ENCODE data around the gene HOXA7. TPM values are rescaled to one million over a fixed set of nuclear protein-coding genes. Genes with fewer than 3 reads are reported as not detected.
A peak's percentile ranks its signal among the peaks of the same experiment; 100 is the strongest.

Gene HOXA7
- total and polyA plus RNA-seq, 2 donors (not counting 3 experiments of a cell fraction or from before 2014, with no cell fraction given) = 18.1 to 18.5 TPM

DNA sequence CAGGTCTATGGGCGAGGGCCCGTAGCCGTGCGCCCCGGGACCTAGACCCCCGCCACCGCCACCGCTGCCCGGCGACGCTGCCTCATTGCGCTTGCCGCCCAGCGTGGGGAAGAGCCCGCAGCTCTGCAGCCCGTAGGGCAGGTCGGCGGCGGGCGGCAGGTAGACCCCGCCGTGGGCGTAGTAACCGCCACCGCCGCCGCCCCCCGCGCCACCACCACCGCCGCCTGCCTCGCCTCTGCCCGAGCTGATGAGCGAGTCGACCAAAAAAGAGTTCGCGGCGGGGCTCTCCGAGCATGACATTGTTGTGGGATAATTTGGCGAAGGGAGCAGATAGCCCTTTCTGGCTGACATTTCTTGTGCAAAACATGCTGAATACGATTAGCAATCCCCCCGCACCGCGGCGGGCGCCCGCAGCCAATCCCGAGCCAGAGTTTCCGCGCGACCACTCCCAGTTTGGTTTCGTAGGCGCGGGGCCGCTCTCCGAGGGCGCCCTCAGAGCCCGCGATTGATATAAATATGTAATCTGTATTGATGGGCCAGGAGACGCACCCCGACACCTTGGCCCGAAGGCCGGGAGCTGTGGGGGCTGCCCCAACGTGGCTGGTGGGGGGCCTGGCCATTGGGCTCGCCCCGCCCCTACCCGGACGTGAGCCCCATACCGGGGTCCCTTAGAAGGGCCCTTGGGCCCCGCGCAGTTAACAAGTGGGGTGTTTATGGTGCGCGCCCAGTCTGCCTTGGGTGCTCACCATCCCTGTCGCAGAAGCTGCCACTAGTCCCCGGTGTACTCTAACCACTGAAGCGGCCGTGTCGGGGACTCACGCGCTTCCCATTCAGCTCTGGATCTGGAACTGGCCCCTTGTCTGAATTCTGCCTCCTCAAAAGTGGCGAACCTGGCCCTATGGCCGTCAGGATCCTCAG, 17.7 kb upstream of the HOXA7 start, which contains the start of gene HOXA10:
HOXA10 (minus strand) TSS at position 365 of the 918 bp plus-strand sequence; CDS start at position 351, 14 bp downstream.
- peaks cover 100% of the 10 kb centered on the region for H3K79me2 ChIP-seq (ENCODE audit: control insufficient read depth, insufficient read depth, low read length)
- FAIRE-seq = peak; percentile 57
- dilution Hi-C loops (cut with MboI; ENCODE audit: extremely low pct_ligation_motif_present, low sequenced_read_pairs) = loop anchor here (25.0 kb wide), 1 partner anchor 987 kb away; no protein-coding TSS in a partner anchor

GRCh38 chr7:27173511-27173955, 17.1 kb upstream of the HOXA7 start:
- Histone ChIP-seq H3K4me1 (ENCODE audit: control insufficient read depth, extremely low read depth, insufficient read depth, low read length) (peaks cover 61% of the 10 kb centered on the region), H3K9ac (replicated peaks; ENCODE audit: extremely low read depth, insufficient read depth, low read length) (peak overlapping the region; percentile 91), H3K4me3 (replicated peaks in 1 of 3; ENCODE audit: insufficient read depth in 1 of 3, low read depth in 1 of 3, low read length in 3 of 3) (peak overlapping the region; percentile 35 to 88 (median 59)), H3K36me3 (ENCODE audit: control insufficient read depth in 2 of 2, extremely low read depth in 1 of 2, insufficient read depth in 2 of 2, low read length in 2 of 2) (no peaks in the 10 kb centered on the region), H4K20me1 (replicated peaks; ENCODE audit: control insufficient read depth, extremely low read depth, insufficient read depth, low read length) (no peaks in the 10 kb centered on the region), H3K9me1 (replicated peaks; ENCODE audit: control insufficient read depth, extremely low read depth, insufficient read depth, low read length) (no peaks in the 10 kb centered on the region), H3K79me2 (ENCODE audit: control insufficient read depth, insufficient read depth, low read length) (peaks cover 100% of the 10 kb centered on the region), H3K27me3 (ENCODE audit: control insufficient read depth in 2 of 2, insufficient read depth in 2 of 2, low read length in 2 of 2) (no peaks in the 10 kb centered on the region), H2AFZ (ENCODE audit: low read depth, low read length) (no peak overlapping the region), H3K27ac (ENCODE audit: insufficient read depth, low read depth, low read length) (peak overlapping the region; percentile 96), H3K9me3 (replicated peaks; ENCODE audit: control insufficient read depth, insufficient read depth, low read length) (no peaks in the 10 kb centered on the region), H3K4me2 (ENCODE audit: insufficient read depth, low read length) (peak overlapping the region; percentile 98)
- FAIRE-seq (no peak), DNase-seq (ENCODE audit: low read depth, low spot score) (peak; percentile 26)
- ChIA-PET CTCF (interaction anchor here (0.9 to 8.0 kb wide), 7 partner anchors 11 to 28 kb away, joined by 3 to 81 read pairs (median 6); partner anchors contain the start of genes HOXA11, HOXA3 and HOXA7), POLR2A (interaction anchor here (1.0 to 1.2 kb wide), 2 partner anchors 11 to 12 kb away, joined by 3 to 5 read pairs; partner anchors contain the start of gene HOXA11)
- intact Hi-C loops (cut with micrococcal nuclease) (no loop called here), dilution Hi-C loops (cut with MboI; ENCODE audit: extremely low pct_ligation_motif_present, low sequenced_read_pairs) (loop anchor here (25.0 kb wide), 1 partner anchor 986 kb away; no protein-coding TSS in a partner anchor)
- TF ChIP-seq JUN (IDR thresholded peaks at IDR 0.05; ENCODE audit: borderline replicate concordance, insufficient read depth, insufficient read length, low read depth) = no peak
- no peak for TF ChIP-seq EZH2 (IDR thresholded peaks at IDR 0.05; ENCODE audit: borderline replicate concordance, low read depth, low read length, severe bottlenecking)
- no peak for TF ChIP-seq MYC (IDR thresholded peaks at IDR 0.05; ENCODE audit: low read depth, low read length)
- no peak for TF ChIP-seq FOS (IDR thresholded peaks at IDR 0.05; ENCODE audit: borderline replicate concordance, insufficient read depth, low read length)
- no peak for TF ChIP-seq POLR2A (IDR thresholded peaks at IDR 0.05; ENCODE audit: low read depth, low read length)
- no peak for TF ChIP-seq GATA2 (IDR thresholded peaks at IDR 0.05; ENCODE audit: insufficient read depth, insufficient read length, low read depth, low read length)
- TF ChIP-seq POLR2AphosphoS5 (IDR thresholded peaks at IDR 0.05; ENCODE audit: insufficient read depth, low read depth, low read length) = no peak
- TF ChIP-seq CTCF (IDR thresholded peaks at IDR 0.05; ENCODE audit: extremely low read depth in 1 of 2, insufficient read depth in 1 of 2, low read depth in 1 of 2, low read length in 2 of 2) = no peak
- TF ChIP-seq, protein P1, sequence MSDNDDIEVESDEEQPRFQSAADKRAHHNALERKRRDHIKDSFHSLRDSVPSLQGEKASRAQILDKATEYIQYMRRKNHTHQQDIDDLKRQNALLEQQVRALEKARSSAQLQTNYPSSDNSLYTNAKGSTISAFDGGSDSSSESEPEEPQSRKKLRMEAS (IDR thresholded peaks at IDR 0.05; ENCODE audit: insufficient read depth, insufficient read length) = no peak
- BruUV-seq (replicated peaks) = no TSS peak

More for the DNA sequence above, 17.7 kb upstream of the HOXA7 start, which contains the start of gene HOXA10:
- DNase-seq (ENCODE audit: low read depth, low spot score) = peak; percentile 79
- Histone ChIP-seq H3K4me2 (ENCODE audit: insufficient read depth, low read length) (peak within 1 kb of the TSS; percentile 98), H3K4me3 (replicated peaks in 1 of 3; ENCODE audit: insufficient read depth in 1 of 3, low read depth in 1 of 3, low read length in 3 of 3) (peak within 1 kb of the TSS; percentile 35 to 88 (median 59)), H2AFZ (ENCODE audit: low read depth, low read length) (peak within 1 kb of the TSS; percentile 10), H3K36me3 (ENCODE audit: control insufficient read depth in 2 of 2, extremely low read depth in 1 of 2, insufficient read depth in 2 of 2, low read length in 2 of 2) (no peaks in the 10 kb centered on the region), H3K9me3 (replicated peaks; ENCODE audit: control insufficient read depth, insufficient read depth, low read length) (no peaks in the 10 kb centered on the region), H3K27me3 (ENCODE audit: control insufficient read depth in 2 of 2, insufficient read depth in 2 of 2, low read length in 2 of 2) (no peaks in the 10 kb centered on the region), H3K4me1 (ENCODE audit: control insufficient read depth, extremely low read depth, insufficient read depth, low read length) (peaks cover 61% of the 10 kb centered on the region), H3K9me1 (replicated peaks; ENCODE audit: control insufficient read depth, extremely low read depth, insufficient read depth, low read length) (no peaks in the 10 kb centered on the region), H3K27ac (ENCODE audit: insufficient read depth, low read depth, low read length) (peak within 1 kb of the TSS; percentile 96), H3K9ac (replicated peaks; ENCODE audit: extremely low read depth, insufficient read depth, low read length) (peak within 1 kb of the TSS; percentile 95), H4K20me1 (replicated peaks; ENCODE audit: control insufficient read depth, extremely low read depth, insufficient read depth, low read length) (no peaks in the 10 kb centered on the region)
- intact Hi-C loops (cut with micrococcal nuclease) = loop anchor here (1.0 kb wide), 1 partner anchor 9 kb away; the partner anchor contains the start of gene HOXA9
- TF ChIP-seq POLR2AphosphoS5 (IDR thresholded peaks at IDR 0.05; ENCODE audit: insufficient read depth, low read depth, low read length) = peak; percentile 38
- TF ChIP-seq POLR2A (IDR thresholded peaks at IDR 0.05; ENCODE audit: low read depth, low read length) = peak; percentile 65
- TF ChIP-seq GATA2 (IDR thresholded peaks at IDR 0.05; ENCODE audit: insufficient read depth, insufficient read length, low read depth, low read length) = no peak
- BruUV-seq (replicated peaks) = no TSS peak
- CTCF ChIA-PET = interaction anchor here (1.0 to 8.0 kb wide), 5 partner anchors 8 to 22 kb away, joined by 3 to 81 read pairs (median 8); partner anchors contain the start of genes HOXA11, HOXA3 and HOXA7
- POLR2A ChIA-PET = no interaction called here
